ENCODE data around the gene TESK2.

- TF ChIP-seq TSHZ2 (CRISPR knock-in tag; IDR thresholded peaks at IDR 0.05) (no peak), RARB (CRISPR knock-in tag; IDR thresholded peaks at IDR 0.05) (no peak), CSRNP3 (CRISPR knock-in tag; IDR thresholded peaks at IDR 0.05) (no peak), ISL1 (CRISPR knock-in tag; IDR thresholded peaks at IDR 0.05) (no peak), ZNF565 (CRISPR knock-in tag; conservative IDR thresholded peaks at IDR 0.05; ENCODE audit: low read depth) (no peak), PPARA (CRISPR knock-in tag; IDR thresholded peaks at IDR 0.05; ENCODE audit: borderline replicate concordance) (no peak), BACH2 (CRISPR knock-in tag; IDR thresholded peaks at IDR 0.05; ENCODE audit: borderline replicate concordance) (no peak)
Observed at GRCh38 chr1:45531873-45532272, 40.9 kb upstream of the TESK2 start.
